ENCODE results near the gene ISCA2.

Gene ISCA2

DNA sequence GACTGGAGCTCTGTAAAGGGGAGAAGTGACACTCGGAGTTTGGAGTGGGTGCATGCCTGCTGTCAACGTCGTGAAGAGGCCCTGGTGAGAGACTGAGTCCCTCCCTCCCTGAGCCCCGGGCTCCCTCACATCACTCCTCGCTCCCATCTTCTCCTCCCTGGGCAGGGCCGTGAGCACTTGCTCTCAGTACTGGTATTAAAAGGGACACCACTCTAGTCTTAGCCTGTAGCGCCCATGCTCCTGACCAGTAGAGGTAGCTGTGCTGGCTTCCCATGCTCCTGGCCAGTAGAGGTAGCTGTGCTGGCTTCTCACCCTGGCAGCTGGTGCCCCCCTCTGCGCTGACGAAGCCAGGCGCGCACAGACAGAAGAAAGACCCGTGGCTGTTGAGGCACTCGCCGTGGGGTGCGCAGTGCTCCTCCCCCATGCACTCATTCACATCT, 14.7 kb downstream of the ISCA2 start:
- DNase-seq (ENCODE audit: low spot score) (no peak), FAIRE-seq (no peak)

DNA sequence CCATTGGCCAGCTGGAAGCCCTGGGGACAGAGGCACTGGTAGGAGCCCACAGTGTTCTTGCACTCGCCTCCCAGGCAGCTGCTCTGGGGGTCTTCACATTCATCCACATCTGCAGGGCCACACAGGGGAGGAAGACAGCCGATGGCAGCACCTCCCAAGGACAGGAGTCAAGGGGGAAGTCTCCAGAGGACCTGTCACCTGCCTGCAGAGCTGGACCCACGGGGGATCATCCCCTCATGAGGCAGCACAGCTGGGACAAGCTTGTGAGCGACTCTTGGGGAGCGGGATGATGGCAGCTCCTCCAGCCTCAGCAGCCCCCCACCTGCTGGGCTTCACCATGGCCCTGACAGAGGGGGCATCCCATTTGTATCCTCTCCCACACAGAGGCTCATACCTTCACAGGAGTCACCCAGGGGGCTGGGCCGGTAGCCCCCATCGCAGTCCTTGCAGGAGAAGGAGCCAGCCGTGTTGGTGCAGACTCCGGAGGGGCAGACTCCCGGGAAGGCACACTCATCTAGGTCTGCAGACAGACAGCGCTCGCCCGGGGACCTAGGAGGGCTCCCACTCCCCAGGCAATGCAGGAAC, 15.4 kb downstream of the ISCA2 start:
- FAIRE-seq (no peak), DNase-seq (ENCODE audit: low spot score) (no peak)

GRCh38 chr14:74509587-74510222, 16.1 kb downstream of the ISCA2 start:
- no peak for FAIRE-seq
- no peak for DNase-seq (ENCODE audit: low spot score)

GRCh38 chr14:74510223-74510931, 16.8 kb downstream of the ISCA2 start:
- FAIRE-seq = no peak

GRCh38 chr14:74510959-74511409, 17.4 kb downstream of the ISCA2 start:
- DNase-seq (ENCODE audit: low spot score) (no peak), FAIRE-seq (no peak)

More at GRCh38 chr14:74510223-74510931, 16.8 kb downstream of the ISCA2 start:
- no peak for DNase-seq (ENCODE audit: low spot score)

DNA sequence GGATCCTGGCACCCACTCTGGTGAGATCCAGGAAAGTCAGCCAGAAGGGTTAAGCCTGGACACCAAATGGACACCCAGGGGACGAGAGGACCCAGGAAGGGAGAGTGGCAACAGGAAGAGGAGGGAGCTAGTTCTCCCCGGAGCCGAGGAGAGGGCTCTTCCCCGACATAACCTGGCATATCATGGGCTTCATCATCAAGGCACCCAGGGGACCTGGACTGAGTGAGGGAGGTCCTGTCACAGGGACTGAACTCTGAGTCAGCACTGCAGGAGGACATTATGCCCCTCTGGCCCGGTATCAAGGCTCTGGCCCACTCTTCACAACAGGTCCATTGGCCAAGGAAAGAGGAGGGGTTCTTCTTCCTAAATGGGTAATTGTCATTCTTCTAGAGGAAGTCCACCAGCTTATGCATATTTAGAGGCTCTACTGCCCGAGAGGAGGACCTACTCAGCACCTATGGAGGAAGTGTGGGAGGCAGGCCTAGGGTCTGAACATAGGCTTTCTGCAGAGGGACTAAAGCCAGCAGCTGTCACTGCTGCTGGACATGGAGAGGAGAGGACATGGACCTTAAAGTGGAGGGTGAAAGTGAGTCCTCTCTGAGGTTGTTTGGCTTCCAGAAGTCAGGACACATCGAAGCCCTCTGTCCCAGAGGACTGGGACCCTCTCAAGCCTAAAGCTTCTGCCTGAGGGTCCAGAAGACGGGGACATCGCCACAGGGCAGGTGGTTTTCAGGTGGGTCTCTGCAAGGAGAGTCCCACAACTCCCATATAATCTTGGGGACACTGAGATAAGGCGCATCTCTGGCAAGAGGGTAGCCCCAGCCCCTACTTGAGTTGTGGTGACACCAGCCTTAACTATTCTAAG, 18.6 kb downstream of the ISCA2 start:
- no peak for FAIRE-seq
- no peak for DNase-seq (ENCODE audit: low spot score)

DNA sequence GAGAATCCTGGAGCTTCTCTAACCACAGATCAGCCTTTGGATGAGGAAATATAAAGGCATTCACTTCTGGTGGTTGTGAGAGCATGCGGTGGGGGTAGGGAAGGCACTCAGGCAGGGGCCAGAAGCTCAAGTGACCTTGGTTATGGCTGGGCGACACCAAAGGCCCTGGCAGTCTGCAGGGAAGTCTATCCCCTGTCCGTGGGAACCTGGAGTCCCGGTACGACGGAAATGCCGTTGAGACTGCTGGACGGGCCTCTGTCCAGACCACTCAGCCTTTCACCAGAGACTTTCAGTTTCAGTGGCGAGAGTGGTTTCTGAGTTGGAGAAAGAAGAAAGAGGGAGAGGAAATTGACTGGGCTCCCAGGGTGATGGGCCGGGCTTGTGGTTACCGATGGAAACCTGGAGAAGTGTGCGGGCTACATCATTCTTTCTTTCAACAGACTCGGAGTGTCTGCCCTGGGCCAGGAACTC, 20.9 kb downstream of the ISCA2 start:
- FAIRE-seq (peak; percentile 88), DNase-seq (ENCODE audit: low spot score) (peak; percentile 80)

DNA sequence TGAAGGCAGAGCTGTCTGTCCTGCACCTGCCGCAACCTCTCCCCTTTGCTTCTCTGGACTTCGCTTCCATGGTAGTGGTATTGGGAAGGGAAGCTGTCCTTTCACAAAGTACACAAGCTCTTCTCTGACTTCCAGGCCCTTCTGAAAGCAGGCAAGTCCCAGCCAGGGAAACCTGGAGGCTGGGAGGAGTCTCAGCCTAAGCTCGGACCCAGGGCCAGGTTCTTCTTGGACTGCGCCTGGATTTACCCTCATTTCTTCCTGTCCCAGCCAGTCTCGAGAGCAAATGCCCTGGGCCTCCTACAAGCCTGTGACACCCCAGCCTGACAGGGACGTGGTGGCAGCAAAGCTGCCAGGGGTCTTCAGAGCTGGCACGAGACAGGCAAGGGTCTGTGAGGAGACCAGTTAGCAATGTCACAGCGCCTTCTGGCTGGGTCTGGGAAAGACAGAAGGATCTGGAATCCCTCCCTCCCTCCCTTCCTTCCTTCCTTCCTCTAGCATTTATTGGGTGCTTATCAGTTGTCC, 22.4 kb downstream of the ISCA2 start:
- FAIRE-seq (no peak), DNase-seq (ENCODE audit: low spot score) (no peak)

DNA sequence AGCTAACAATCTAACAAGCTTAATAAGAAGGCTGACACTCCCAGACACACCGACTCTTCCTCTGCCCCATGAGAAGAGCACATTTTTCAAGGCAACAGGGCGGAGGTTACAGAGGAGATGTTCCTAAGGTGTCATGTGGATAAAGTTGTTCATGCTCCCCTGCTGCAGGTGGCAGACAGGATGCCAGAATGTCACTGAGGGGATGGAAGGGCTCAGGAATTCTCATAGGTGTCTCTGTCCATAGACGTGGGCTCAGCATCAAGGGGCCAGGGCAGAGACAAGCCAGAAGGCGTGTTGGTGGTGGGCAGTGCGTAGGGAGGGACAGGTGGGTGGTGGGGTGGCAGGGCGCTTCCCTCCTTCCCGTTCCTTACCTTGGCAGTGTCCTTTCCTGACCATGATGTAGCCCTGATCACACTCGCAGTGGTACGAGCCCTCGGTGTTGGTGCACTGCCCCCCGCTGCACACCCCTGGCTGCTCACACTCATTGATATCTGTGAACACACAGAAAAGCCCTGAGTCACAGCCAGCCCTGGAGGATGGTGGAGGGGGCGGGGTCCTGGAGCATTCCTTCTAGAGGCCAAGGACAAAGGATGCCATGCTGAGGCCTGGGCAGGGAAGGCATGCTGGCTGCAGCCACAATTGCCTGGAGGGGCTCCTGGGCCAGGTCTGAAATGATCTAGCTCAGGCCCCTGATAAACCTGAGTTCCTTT, 23.0 kb downstream of the ISCA2 start:
- no peak for FAIRE-seq

DNA sequence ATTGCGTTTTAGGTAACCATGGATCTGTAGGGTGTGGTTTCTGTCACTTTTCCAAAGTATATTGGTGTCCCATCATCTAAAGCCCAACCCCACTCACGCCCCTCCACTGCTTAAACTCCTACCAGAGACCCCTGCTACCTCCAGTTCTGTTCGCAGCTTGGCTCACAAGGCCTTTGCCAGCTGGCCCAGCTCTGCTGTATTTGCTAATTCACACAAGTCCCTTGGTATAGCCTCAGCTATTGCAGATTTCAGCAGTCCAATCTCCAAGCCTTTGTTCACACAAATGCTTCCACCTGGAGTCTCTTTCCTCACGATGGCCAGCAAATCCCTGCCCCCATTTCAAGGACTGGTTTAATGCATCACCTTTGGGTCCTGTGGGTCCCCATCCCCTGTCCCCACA, 24.2 kb downstream of the ISCA2 start:
- no peak for FAIRE-seq

More for the DNA sequence above, 23.0 kb downstream of the ISCA2 start:
- DNase-seq (ENCODE audit: low spot score) = no peak

DNA sequence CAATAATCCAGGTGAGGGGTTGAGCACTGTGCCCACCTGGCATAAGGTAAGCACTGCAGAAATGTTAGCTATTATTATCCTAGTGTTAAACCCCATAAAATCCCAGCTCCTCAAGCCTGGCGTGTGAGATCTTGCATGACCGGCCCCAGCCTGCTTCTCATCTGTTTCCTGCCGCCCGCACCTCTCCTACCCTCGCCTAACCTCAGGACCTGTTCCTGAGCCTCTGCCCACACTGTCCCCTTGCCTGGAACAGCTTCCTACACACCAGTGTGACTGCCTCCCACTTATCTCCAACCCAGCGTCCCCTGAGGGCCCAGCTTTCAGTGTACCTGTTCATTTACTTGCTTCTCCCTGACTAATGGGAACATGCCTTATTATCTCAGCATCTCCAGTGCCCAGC, 24.7 kb downstream of the ISCA2 start:
- FAIRE-seq = no peak
- DNase-seq (ENCODE audit: low spot score) = no peak

More for the DNA sequence above, 24.2 kb downstream of the ISCA2 start:
- no peak for DNase-seq (ENCODE audit: low spot score)

DNA sequence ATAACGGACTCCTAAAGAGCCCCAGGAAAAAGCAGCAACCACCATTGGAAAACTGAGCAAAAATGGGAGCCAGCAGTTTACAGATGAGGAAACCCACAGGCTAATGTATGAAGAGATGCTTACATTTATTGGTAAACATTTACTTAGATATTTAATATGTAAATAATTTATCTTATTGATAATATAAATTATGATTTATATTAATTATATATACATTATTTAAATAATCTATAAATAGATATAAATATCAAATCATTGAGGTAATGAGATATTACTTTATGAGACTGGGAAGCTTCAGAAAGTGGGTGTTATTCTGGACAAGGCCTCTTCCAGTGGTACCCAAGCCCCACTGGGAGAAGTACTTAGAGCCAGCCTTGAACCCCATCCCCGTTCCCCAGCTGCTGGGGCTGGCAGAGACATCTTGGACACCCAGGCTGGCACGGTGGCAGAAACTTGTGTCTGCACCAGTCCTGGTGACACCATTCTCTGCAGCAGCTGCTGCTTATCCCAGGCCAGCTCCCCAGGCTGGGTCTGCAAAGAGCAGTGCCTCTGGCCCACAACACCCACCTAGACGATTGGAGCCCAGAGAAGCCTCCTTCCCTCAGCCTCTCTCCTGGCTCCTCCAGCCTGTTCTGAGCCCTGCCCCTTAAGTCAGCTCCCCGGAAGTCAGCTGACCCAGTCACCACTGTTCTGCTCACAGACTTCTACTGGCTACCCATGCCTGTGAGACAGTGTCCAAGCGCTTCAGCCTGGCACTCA, 25.9 kb downstream of the ISCA2 start:
- no peak for FAIRE-seq

GRCh38 chr14:74521756-74522155, 28.2 kb downstream of the ISCA2 start:
- no peak for DNase-seq (ENCODE audit: low spot score)

More for the DNA sequence above, 25.9 kb downstream of the ISCA2 start:
- no peak for DNase-seq (ENCODE audit: low spot score)

GRCh38 chr14:74522740-74523139, 29.2 kb downstream of the ISCA2 start:
- no peak for DNase-seq (ENCODE audit: low spot score)
- no peak for FAIRE-seq

More at GRCh38 chr14:74521756-74522155, 28.2 kb downstream of the ISCA2 start:
- no peak for FAIRE-seq

DNA sequence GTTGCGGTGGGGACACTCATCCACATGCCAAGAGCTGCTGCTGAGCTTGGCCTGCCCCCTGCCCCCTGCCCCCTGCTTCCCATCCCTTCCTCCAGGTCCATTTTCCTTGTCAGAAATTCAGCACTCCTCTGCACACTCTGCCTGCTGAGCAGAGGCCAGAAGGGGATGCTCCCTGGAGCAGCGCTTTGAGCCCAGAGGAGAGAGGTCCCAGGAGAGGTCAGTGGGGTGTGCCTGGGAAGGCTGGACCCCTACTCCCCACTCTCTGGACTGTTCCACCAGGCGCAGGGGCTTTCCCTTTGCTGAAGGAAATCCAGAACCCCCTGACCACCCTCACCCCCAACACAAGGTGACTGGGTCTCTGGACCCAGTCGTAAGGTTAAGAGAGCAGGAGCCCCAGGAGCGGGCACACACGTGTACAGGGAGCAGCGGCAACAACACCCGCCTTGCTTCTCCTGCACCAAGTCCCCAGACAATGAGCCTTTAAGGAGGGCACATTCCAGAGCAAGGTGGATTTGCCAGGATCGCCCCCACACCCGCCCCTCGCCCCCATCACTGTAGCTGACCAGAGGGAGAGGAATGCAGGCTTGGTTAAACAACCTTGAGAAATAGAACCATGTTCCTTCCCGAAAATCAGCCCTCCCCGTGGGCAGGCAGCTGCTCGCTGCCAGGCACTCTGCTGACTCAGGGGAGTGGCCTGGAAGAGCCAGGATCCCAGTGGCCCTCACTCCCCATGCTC, 30.7 kb downstream of the ISCA2 start:
- DNase-seq (ENCODE audit: low spot score) (no peak), FAIRE-seq (no peak)

DNA sequence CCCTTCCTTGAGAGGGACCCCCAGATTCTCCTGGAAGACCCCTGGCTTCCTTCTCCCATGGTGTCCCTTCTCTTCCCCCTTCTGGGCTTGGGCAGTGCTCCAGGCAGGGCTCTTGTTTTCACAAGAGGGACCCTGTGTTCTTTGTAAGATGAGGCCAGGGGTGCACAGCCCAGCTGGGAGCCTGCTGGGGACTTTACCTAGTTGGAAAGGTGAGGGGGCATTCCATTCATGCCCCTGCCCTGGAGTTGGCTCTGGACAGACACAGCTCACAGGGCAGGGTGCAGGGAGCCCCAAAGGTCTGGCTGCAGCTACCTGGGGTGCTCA, 31.2 kb downstream of the ISCA2 start:
- no peak for DNase-seq (ENCODE audit: low spot score)
- FAIRE-seq = no peak

DNA sequence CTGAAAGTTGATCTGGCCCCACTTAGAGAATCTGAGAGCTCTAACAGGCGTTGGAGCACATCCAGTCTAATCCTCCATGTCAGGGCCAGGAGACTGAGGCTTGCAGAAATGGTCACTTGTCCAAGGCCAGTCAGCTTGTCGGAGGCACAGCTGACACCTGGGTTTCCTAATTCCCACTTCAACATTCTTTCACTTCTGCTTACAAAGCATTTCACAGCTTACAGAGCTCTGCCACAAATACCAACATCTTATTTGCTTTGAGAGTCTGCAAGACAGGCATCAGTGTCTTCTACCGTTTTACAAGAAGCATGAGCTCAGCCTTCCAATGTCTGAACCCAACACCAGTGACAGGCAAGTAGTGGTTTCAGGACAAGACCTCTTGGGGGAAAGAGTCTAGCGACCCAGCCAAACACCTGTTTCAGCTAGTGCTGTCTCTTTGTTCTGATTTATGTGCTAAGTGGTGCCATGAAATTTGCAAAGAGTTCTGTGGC, 31.8 kb downstream of the ISCA2 start:
- no peak for FAIRE-seq
- DNase-seq (ENCODE audit: low spot score) = no peak

GRCh38 chr14:74526854-74527585, 33.5 kb downstream of the ISCA2 start:
- no peak for FAIRE-seq
- DNase-seq (ENCODE audit: low spot score) = no peak
